HepG2 (cell line): ENCODE results near the gene ZNF106. TPM values are rescaled to one million over a fixed set of nuclear protein-coding genes. Genes with fewer than 3 reads are reported as not detected.

ENCODE experiments used
- BCL3 ChIP-seq: sonication (generic); formaldehyde crosslinking; IDR thresholded peaks from 2 replicates; pipeline ENCODE4 v1.5.1; 2020; ENCODE audit warnings: mild to moderate bottlenecking, missing genetic modification reagents, moderate library complexity
- FOXA3 ChIP-seq: IDR thresholded peaks from 2 replicates; pipeline ENCODE4 v1.6.1; 2016; ENCODE audit warnings: missing genetic modification reagents, missing compliant biosample characterization
- HMG20B ChIP-seq: conservative IDR thresholded peaks from 2 replicates; pipeline ENCODE4 v1.6.1; 2016; ENCODE audit warnings: missing genetic modification reagents, missing compliant biosample characterization
- IRF9 ChIP-seq: sonication (generic); formaldehyde crosslinking; IDR thresholded peaks from 2 replicates; pipeline ENCODE4 v1.8.0; 2022; ENCODE audit warnings: missing genetic modification reagents, mild to moderate bottlenecking, borderline replicate concordance
- NRL ChIP-seq: sonication (generic); formaldehyde crosslinking; IDR thresholded peaks from 2 replicates; pipeline ENCODE4 v1.5.0; 2020; ENCODE audit warnings: missing genetic modification reagents, mild to moderate bottlenecking, moderate library complexity, borderline replicate concordance
- SALL1 ChIP-seq: sonication (generic); formaldehyde crosslinking; IDR thresholded peaks from 2 replicates; pipeline ENCODE4 v1.8.0; 2022; ENCODE audit warnings: mild to moderate bottlenecking, missing genetic modification reagents
- SRSF9 ChIP-seq: fragments of 200-400 bp; formaldehyde crosslinking; IDR thresholded peaks from 2 replicates; pipeline ENCODE4 v1.6.1; 2018; ENCODE audit warnings: borderline replicate concordance, mild to moderate bottlenecking, low read depth, low read length; ENCODE audit not compliant: insufficient read depth, poor library complexity, severe bottlenecking
- XBP1 ChIP-seq: sonication (generic); formaldehyde crosslinking; IDR thresholded peaks from 2 replicates; pipeline ENCODE4 v1.5.0; 2020; ENCODE audit warnings: missing genetic modification reagents
- ZNF326 ChIP-seq: sonication (generic); formaldehyde crosslinking; IDR thresholded peaks from 2 replicates; pipeline ENCODE4 v1.4.0; 2020; ENCODE audit warnings: missing genetic modification reagents, borderline replicate concordance
- ZNF773 ChIP-seq: sonication (generic); formaldehyde crosslinking; IDR thresholded peaks from 2 replicates; pipeline ENCODE4 v1.4.0; 2020; ENCODE audit warnings: missing genetic modification reagents, borderline replicate concordance
- polyA plus RNA-seq, 8 experiments: library from polyadenylated mRNA; depleted of rRNA in 3 of 8; stranded (reverse) in 7 of 8; unstranded in 1 of 8; fragments of >200 nt; fragmentation: Illumina TruSeq in 4 of 8; extraction: Trizol in 4 of 8; gene quantifications; 2 replicates each; pipeline versions ENCODE4 v1.2.1 to v1.2.3, GENCODE V29; 2011 to 2016; ENCODE audit warnings: low read depth in 4 of 8, missing spikeins in 1 of 8, mixed read lengths in 1 of 8; ENCODE audit not compliant: insufficient read depth in 1 of 8
- total RNA-seq, 5 experiments: library from RNA; depleted of rRNA; stranded (reverse); fragments of >200 nt; fragmentation: Illumina TruSeq; extraction: Trizol; gene quantifications; 2 replicates each; pipeline ENCODE4 v1.2.3, GENCODE V29; 2016; ENCODE audit warnings: low read depth in 1 of 5
- TF ChIP-seq, protein P1 (sequence below): sonication (generic); formaldehyde crosslinking; IDR thresholded peaks from 2 replicates; pipeline ENCODE4 v1.5.1; 2020; ENCODE audit warnings: mild to moderate bottlenecking, missing genetic modification reagents, borderline replicate concordance
- TF ChIP-seq, protein P2 (sequence below): IDR thresholded peaks from 2 replicates; pipeline ENCODE4 v1.6.1; 2012; ENCODE audit warnings: low read length, improper control_type of control experiment

ZNF106 gene
- total and polyA plus RNA-seq, 2 of the 13 experiments (the other 11 are each of a cell fraction or from before 2014, with no cell fraction given) = 12.5 to 35.1 TPM

- TF ChIP-seq, protein P1, sequence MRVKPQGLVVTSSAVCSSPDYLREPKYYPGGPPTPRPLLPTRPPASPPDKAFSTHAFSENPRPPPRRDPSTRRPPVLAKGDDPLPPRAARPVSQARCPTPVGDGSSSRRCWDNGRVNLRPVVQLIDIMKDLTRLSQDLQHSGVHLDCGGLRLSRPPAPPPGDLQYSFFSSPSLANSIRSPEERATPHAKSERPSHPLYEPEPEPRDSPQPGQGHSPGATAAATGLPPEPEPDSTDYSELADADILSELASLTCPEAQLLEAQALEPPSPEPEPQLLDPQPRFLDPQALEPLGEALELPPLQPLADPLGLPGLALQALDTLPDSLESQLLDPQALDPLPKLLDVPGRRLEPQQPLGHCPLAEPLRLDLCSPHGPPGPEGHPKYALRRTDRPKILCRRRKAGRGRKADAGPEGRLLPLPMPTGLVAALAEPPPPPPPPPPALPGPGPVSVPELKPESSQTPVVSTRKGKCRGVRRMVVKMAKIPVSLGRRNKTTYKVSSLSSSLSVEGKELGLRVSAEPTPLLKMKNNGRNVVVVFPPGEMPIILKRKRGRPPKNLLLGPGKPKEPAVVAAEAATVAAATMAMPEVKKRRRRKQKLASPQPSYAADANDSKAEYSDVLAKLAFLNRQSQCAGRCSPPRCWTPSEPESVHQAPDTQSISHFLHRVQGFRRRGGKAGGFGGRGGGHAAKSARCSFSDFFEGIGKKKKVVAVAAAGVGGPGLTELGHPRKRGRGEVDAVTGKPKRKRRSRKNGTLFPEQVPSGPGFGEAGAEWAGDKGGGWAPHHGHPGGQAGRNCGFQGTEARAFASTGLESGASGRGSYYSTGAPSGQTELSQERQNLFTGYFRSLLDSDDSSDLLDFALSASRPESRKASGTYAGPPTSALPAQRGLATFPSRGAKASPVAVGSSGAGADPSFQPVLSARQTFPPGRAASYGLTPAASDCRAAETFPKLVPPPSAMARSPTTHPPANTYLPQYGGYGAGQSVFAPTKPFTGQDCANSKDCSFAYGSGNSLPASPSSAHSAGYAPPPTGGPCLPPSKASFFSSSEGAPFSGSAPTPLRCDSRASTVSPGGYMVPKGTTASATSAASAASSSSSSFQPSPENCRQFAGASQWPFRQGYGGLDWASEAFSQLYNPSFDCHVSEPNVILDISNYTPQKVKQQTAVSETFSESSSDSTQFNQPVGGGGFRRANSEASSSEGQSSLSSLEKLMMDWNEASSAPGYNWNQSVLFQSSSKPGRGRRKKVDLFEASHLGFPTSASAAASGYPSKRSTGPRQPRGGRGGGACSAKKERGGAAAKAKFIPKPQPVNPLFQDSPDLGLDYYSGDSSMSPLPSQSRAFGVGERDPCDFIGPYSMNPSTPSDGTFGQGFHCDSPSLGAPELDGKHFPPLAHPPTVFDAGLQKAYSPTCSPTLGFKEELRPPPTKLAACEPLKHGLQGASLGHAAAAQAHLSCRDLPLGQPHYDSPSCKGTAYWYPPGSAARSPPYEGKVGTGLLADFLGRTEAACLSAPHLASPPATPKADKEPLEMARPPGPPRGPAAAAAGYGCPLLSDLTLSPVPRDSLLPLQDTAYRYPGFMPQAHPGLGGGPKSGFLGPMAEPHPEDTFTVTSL (CRISPR knock-in tag) = peak; percentile 53; the same call in 1 of the 2 replicates
- TF ChIP-seq BCL3 = peak; percentile 82; the same call in 1 of the 2 replicates
- 0 out of 2 replicates have a peak, but pooled peaks have one; percentile 46 for TF ChIP-seq ZNF773 (CRISPR knock-in tag)
- TF ChIP-seq XBP1 (CRISPR knock-in tag) = no peak
- no peak for TF ChIP-seq SRSF9
- no peak for TF ChIP-seq ZNF326 (CRISPR knock-in tag)
- no peak for TF ChIP-seq NRL (CRISPR knock-in tag)
- peak; percentile 77 for TF ChIP-seq SALL1 (CRISPR knock-in tag)
- TF ChIP-seq, protein P2, sequence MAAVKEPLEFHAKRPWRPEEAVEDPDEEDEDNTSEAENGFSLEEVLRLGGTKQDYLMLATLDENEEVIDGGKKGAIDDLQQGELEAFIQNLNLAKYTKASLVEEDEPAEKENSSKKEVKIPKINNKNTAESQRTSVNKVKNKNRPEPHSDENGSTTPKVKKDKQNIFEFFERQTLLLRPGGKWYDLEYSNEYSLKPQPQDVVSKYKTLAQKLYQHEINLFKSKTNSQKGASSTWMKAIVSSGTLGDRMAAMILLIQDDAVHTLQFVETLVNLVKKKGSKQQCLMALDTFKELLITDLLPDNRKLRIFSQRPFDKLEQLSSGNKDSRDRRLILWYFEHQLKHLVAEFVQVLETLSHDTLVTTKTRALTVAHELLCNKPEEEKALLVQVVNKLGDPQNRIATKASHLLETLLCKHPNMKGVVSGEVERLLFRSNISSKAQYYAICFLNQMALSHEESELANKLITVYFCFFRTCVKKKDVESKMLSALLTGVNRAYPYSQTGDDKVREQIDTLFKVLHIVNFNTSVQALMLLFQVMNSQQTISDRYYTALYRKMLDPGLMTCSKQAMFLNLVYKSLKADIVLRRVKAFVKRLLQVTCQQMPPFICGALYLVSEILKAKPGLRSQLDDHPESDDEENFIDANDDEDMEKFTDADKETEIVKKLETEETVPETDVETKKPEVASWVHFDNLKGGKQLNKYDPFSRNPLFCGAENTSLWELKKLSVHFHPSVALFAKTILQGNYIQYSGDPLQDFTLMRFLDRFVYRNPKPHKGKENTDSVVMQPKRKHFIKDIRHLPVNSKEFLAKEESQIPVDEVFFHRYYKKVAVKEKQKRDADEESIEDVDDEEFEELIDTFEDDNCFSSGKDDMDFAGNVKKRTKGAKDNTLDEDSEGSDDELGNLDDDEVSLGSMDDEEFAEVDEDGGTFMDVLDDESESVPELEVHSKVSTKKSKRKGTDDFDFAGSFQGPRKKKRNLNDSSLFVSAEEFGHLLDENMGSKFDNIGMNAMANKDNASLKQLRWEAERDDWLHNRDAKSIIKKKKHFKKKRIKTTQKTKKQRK = no peak
- TF ChIP-seq IRF9 = peak; percentile 62; the same call in 1 of the 2 replicates
- TF ChIP-seq FOXA3 (CRISPR knock-in tag) = peak; percentile 68
- no peak for TF ChIP-seq HMG20B (CRISPR knock-in tag)
Observed at GRCh38 chr15:42490671-42491538, at the start of gene ZNF106 (continued).
